OCI-LY7 (cell line): Measurements from ENCODE around the gene UTP14A.

Experiments
- CTCF ChIP-seq: fragments of 200-600 bp; sonication (generic); conservative IDR thresholded peaks from 2 replicates; pipeline ENCODE4 v1.5.1; 2014; ENCODE audit warnings: mild to moderate bottlenecking, antibody characterized with exemption, low read length, moderate library complexity, mixed read lengths
- EZH2phosphoT487 ChIP-seq: fragments of 200-600 bp; sonication (generic); IDR thresholded peaks from 2 replicates; pipeline ENCODE4 v1.6.1; 2018; ENCODE audit warnings: low read depth, borderline replicate concordance, mild to moderate bottlenecking, mixed run types, antibody characterized with exemption, low read length, moderate library complexity, mixed read lengths

GRCh38 chrX:129925305-129926092 lies 19.5 kb downstream of the UTP14A start:
- TF ChIP-seq CTCF (peak; percentile 78), EZH2phosphoT487 (no peak)
